Heart left ventricle (tissue), 13 donors: ENCODE measurements around the gene PAM16.

Experiments used
- POLR2A ChIP-seq, 2 donors: fragments of 450-650 bp; IDR thresholded peaks; one replicate each; pipeline ENCODE4 v1.6.1; 2017; ENCODE audit warnings: antibody characterized with exemption in 2 of 2, mild to moderate bottlenecking in 2 of 2, moderate library complexity in 2 of 2
- TF ChIP-seq, protein P1 (sequence below), 12 donors: fragments of 200-600 bp; sonication (generic) in 4 of 12; IDR thresholded peaks; one replicate each; pipeline versions ENCODE4 v1.5.0 to v1.8.0; 2018 to 2022; ENCODE audit warnings: antibody characterized with exemption in 12 of 12, mild to moderate bottlenecking in 5 of 12
- donor health status: ischemic (EF 13 %, LVEDD 7.1; RV severe dilation, severe dysfunction).
- donor health status: DM: no; HTN: yes; CAD: no.
- donor health status: DM: no; HTN: no; CAD: no.
- donor health status: ischemic (EF 25% LVEDD 6.9; RV normal size, moderate dysfunction).
- donor health status: ischemic (EF 25% LVEDD 5.7; RV mildly dilated, moderate dysfunction).
- donor health status: ischemic (EF 35%, LVEDD 5.7; RV mildly dilated, moderate dysfunction).
- donor health status: nonischemic (EF 11% LVEDD 7.7; RV severe dilation, severe dysfunction).
- donor health status: DM: yes; HTN: yes; CAD: no.
- donor health status: PGD.
- donor health status: ischemic (EF 29% LVEDD 5.4; RV normal size, mild dysfunction).
- donor health status: nonischemic (EF 23%, LVEDD 6.1; RV moderate dilation, normal function).

DNA sequence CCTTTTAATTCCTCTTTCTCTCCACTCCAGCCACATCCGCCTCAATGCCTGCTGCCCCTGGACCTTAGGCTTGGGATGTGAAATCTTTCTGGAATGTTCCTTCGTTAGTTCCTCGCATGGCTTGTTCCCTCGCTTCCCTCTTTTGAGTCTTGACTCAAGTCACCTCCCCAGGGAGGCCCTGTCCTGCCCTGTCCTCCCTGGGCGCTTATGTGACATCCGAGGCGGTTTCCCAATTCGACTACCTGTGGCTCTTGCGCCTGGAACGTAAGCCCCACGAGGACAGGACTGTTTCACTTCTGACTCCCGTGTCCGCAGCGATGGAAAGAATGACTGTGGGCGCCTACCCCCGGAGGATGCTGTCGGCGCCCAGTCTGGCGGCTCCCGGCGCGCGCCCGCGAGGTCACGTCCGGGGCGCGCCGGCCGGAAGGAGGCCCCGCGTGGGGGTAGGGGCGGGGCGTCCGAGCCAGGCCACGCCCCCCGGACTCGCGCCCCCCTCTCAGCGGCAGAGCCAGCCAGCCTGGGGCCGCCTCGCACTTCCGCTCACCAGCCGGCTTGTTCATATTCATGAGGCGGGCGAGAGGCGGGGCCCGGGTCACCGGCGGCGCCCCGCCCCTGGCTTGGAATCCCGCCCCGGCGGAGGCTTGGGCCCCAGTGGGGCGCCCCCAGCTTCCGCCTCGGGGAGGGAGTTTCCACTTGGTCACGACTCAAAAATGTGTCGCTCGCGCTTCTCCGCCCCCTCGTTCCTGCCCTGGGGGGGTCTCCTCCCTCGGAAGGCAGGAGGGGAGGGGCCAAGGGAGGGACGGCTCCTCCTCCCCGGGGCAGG is 43.7 kb downstream of the PAM16 start:
- TF ChIP-seq, protein P1, sequence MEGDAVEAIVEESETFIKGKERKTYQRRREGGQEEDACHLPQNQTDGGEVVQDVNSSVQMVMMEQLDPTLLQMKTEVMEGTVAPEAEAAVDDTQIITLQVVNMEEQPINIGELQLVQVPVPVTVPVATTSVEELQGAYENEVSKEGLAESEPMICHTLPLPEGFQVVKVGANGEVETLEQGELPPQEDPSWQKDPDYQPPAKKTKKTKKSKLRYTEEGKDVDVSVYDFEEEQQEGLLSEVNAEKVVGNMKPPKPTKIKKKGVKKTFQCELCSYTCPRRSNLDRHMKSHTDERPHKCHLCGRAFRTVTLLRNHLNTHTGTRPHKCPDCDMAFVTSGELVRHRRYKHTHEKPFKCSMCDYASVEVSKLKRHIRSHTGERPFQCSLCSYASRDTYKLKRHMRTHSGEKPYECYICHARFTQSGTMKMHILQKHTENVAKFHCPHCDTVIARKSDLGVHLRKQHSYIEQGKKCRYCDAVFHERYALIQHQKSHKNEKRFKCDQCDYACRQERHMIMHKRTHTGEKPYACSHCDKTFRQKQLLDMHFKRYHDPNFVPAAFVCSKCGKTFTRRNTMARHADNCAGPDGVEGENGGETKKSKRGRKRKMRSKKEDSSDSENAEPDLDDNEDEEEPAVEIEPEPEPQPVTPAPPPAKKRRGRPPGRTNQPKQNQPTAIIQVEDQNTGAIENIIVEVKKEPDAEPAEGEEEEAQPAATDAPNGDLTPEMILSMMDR (IDR thresholded peaks at IDR 0.05), result peak in 2 of 12 donors; percentile 28
- peak in 1 of 2 donors; percentile 53 for TF ChIP-seq POLR2A (IDR thresholded peaks at IDR 0.05)
